IPS-NIHi7 (cell line): ENCODE results near the gene EPHB4.
"Not testable (repeated sequence)": the region's sequence is repeated elsewhere in the genome, so short reads cannot be mapped to it uniquely, and the experiment has no call there.

Source experiments
- DNase-seq: peaks from one replicate; pipeline ENCODE4 v3.0.0; 2012; ENCODE audit warnings: mixed read lengths; ENCODE audit errors: extremely low spot score

EPHB4 gene

GRCh38 chr7:100822236-100823139 lies 4.8 kb downstream of the EPHB4 start:
- DNase-seq = peak; percentile 0

GRCh38 chr7:100819586-100819985 lies 7.7 kb downstream of the EPHB4 start:
- DNase-seq = no peak

- no peak for DNase-seq
Observed at GRCh38 chr7:100818825-100819224, 8.5 kb downstream of the EPHB4 start.

- no peak for DNase-seq
Observed at GRCh38 chr7:100818366-100818765, 9.0 kb downstream of the EPHB4 start.

- DNase-seq = no peak
Observed at GRCh38 chr7:100817097-100817496, 10.2 kb downstream of the EPHB4 start.

GRCh38 chr7:100816515-100816914 lies 10.8 kb downstream of the EPHB4 start:
- DNase-seq = not testable (repeated sequence)

- DNase-seq = no peak
Observed at GRCh38 chr7:100812729-100813128, 14.6 kb downstream of the EPHB4 start.

- DNase-seq = no peak
Observed at GRCh38 chr7:100811480-100811879, 15.8 kb downstream of the EPHB4 start.

- no peak for DNase-seq
Observed at GRCh38 chr7:100808354-100808875, 18.9 kb downstream of the EPHB4 start.

GRCh38 chr7:100806883-100807282 lies 20.4 kb downstream of the EPHB4 start:
- DNase-seq = not testable (repeated sequence)

GRCh38 chr7:100806276-100806675 lies 21.0 kb downstream of the EPHB4 start:
- DNase-seq = no peak

- no peak for DNase-seq
Observed at GRCh38 chr7:100804681-100805431, 22.5 kb downstream of the EPHB4 start.

- peak; percentile 80 for DNase-seq
Observed at GRCh38 chr7:100803398-100804161, 23.7 kb downstream of the EPHB4 start.

- no peak for DNase-seq
Observed at GRCh38 chr7:100802951-100803350, 24.4 kb downstream of the EPHB4 start.

GRCh38 chr7:100801833-100802568 lies 25.3 kb downstream of the EPHB4 start:
- peak; percentile 81 for DNase-seq

GRCh38 chr7:100799037-100799896 lies 28.1 kb downstream of the EPHB4 start:
- DNase-seq = peak; percentile 68

GRCh38 chr7:100794741-100795140 lies 32.6 kb downstream of the EPHB4 start:
- DNase-seq = no peak

GRCh38 chr7:100793806-100794660 lies 33.3 kb downstream of the EPHB4 start:
- no peak for DNase-seq
